Lung (tissue), 12 donors: Measurements from ENCODE around the gene HID1. TPM values are rescaled to one million over a fixed set of nuclear protein-coding genes. Genes with fewer than 3 reads are reported as not detected.

Experiments
- ATAC-seq: fragments of 200-7000 bp; cut with Tn5 transposase; one replicate; pipeline ENCODE4 v1.9.1; 2020; ENCODE audit warnings: moderate number of reproducible peaks; ENCODE audit not compliant: insufficient read depth, low FRiP score
- DNase-seq, 3 donors: peaks; one replicate each; pipeline ENCODE4 v3.0.0-alpha.2; 2013 to 2017
- H3K27ac ChIP-seq, 2 donors: one replicate each; pipeline ENCODE4 v1.5.1; 2013; ENCODE audit warnings: mild to moderate bottlenecking in 2 of 2, moderate library complexity in 2 of 2, control low read depth in 1 of 2, inconsistent platforms in 1 of 2, low read depth in 1 of 2, low read length in 1 of 2
- H3K27me3 ChIP-seq, 3 donors: one replicate each; pipeline ENCODE4 v1.5.1; 2013; ENCODE audit warnings: low read length in 2 of 3; ENCODE audit not compliant: control insufficient read depth in 3 of 3, insufficient read depth in 3 of 3
- H3K36me3 ChIP-seq, 4 donors: one replicate each; pipeline ENCODE4 v1.5.1; 2013; ENCODE audit warnings: low read length in 4 of 4, mild to moderate bottlenecking in 1 of 4, moderate library complexity in 1 of 4; ENCODE audit not compliant: control insufficient read depth in 4 of 4, insufficient read depth in 4 of 4
- H3K4me1 ChIP-seq, 5 donors: one replicate each; pipeline ENCODE4 v1.5.1; 2013; ENCODE audit warnings: low read length in 5 of 5, mild to moderate bottlenecking in 2 of 5, moderate library complexity in 1 of 5; ENCODE audit not compliant: control insufficient read depth in 5 of 5, insufficient read depth in 5 of 5
- H3K4me3 ChIP-seq: one replicate; pipeline ENCODE4 v1.5.1; 2013; ENCODE audit warnings: mild to moderate bottlenecking, control low read depth, moderate library complexity
- H3K9ac ChIP-seq, 2 donors: one replicate each; pipeline ENCODE4 v1.5.1; 2013; ENCODE audit warnings: low read length in 2 of 2, control low read depth in 1 of 2; ENCODE audit not compliant: insufficient read depth in 1 of 2
- H3K9me3 ChIP-seq, 4 donors: one replicate each; pipeline ENCODE4 v1.5.1; 2013; ENCODE audit warnings: low read length in 3 of 4, mild to moderate bottlenecking in 1 of 4, moderate library complexity in 1 of 4; ENCODE audit not compliant: control insufficient read depth in 4 of 4, insufficient read depth in 3 of 4
- CTCF ChIP-seq: IDR thresholded peaks from 2 replicates; pipeline ENCODE4 v1.5.1; 2012; ENCODE audit warnings: mild to moderate bottlenecking; ENCODE audit errors: control extremely low read depth, extremely low read depth
- WGBS, 2 donors: extraction: QIAGEN DNeasy Blood & Tissue Kit; methylation state at CpG; one replicate each; pipeline ENCODE4 v1.1.7; 2013; 5-methylcytosine and 5-hydroxymethylcytosine counted together
- polyA plus RNA-seq, 2 donors: library from polyadenylated mRNA; stranded (reverse); fragments of 200-250 nt; gene quantifications; one replicate each; pipeline ENCODE4 v1.2.1, GENCODE V29; 2013
- total RNA-seq, 2 donors: library from RNA; depleted of rRNA in 1 of 2; stranded (reverse); fragments of >200 nt in 1 of 2; gene quantifications; one replicate each; pipeline ENCODE4 v1.2.1, GENCODE V29; 2014 to 2021
- donor health status: control.
- donor health status: control.
- donor health status: Bipolar disorder and iron deficiency.
- donor health status: healthy.
- donor health status: DM: yes; HTN: yes; CAD: no.

HID1 gene
- total and polyA plus RNA-seq, 4 donors = 15.2 to 42.1 (median 29.2) TPM

- ATAC-seq = no peak
- H3K27me3 ChIP-seq = peaks cover 0 to 59% (median 59%) of the 10 kb centered on the region in 3 donors
- TF ChIP-seq CTCF = no peak
- no peak within 1 kb of the TSS for H3K4me3 ChIP-seq
- peaks cover 0 to 16% (median 3%) of the 10 kb centered on the region in 5 donors for H3K4me1 ChIP-seq
- no peak within 1 kb of the TSS for H3K27ac ChIP-seq
- 3 to 4% methylated on average over 54 of the region's 54 CpGs for WGBS, 2 donors
- DNase-seq = no peak
- H3K36me3 ChIP-seq = no peaks in the 10 kb centered on the region
- no peak within 1 kb of the TSS for H3K9ac ChIP-seq
- no peaks in the 10 kb centered on the region for H3K9me3 ChIP-seq
Observed at GRCh38 chr17:74924250-74924948, 48.2 kb downstream of the HID1 start, which contains the start of gene OTOP2. TSS of gene OTOP2 (plus strand) at chr17:74924273. CDS start at chr17:74924633, 360 bp downstream.

GRCh38 chr17:74923538-74924249, 48.9 kb downstream of the HID1 start:
- no peaks in the 10 kb centered on the region for H3K36me3 ChIP-seq
- no peak overlapping the region for H3K9ac ChIP-seq
- H3K4me1 ChIP-seq = peaks cover 0 to 16% (median 3%) of the 10 kb centered on the region in 5 donors
- H3K4me3 ChIP-seq = no peak overlapping the region
- ATAC-seq = peak; percentile 81
- H3K9me3 ChIP-seq = no peaks in the 10 kb centered on the region
- no peak overlapping the region for H3K27ac ChIP-seq
- H3K27me3 ChIP-seq = peaks cover 0 to 61% (median 60%) of the 10 kb centered on the region in 3 donors
- peak; percentile 71 for TF ChIP-seq CTCF
- DNase-seq = peak; percentile 17 to 49 (median 48)
- 3% methylated on average over 59 of the region's 59 CpGs for WGBS, 2 donors

- Histone ChIP-seq H3K9me3 (no peaks in the 10 kb centered on the region), H3K27me3 (peaks cover 0 to 57% (median 56%) of the 10 kb centered on the region in 3 donors), H3K4me3 (no peak within 1 kb of the TSS), H3K9ac (no peak within 1 kb of the TSS), H3K4me1 (peaks cover 0 to 16% (median 3%) of the 10 kb centered on the region in 5 donors), H3K27ac (no peak within 1 kb of the TSS), H3K36me3 (no peaks in the 10 kb centered on the region)
- ATAC-seq = no peak
- no peak for TF ChIP-seq CTCF
- peak in 1 of 3 donors; percentile 13 for DNase-seq
- WGBS, 2 donors = 5 to 7% methylated on average over 41 to 57 of the region's 57 CpGs
Observed at GRCh38 chr17:74922694-74923537, 49.6 kb downstream of the HID1 start, which contains the start of gene USH1G. TSS of gene USH1G (minus strand) at chr17:74923255. CDS start at chr17:74923073, 182 bp downstream.
